ENCODE results near the gene RNF223. TPM values are rescaled to one million over a fixed set of nuclear protein-coding genes. Genes with fewer than 3 reads are reported as not detected.
A peak's percentile ranks its signal among the peaks of the same experiment; 100 is the strongest.
"Not testable (repeated sequence)": the region's sequence is repeated elsewhere in the genome, so short reads cannot be mapped to it uniquely, and the experiment has no call there.

The RNF223 gene
- total RNA-seq, 4 donors from 2014 or later = 1.3 TPM; not detected in 3

- H3K36me3 ChIP-seq = no peaks in the 10 kb centered on the region
- peak; percentile 83 to 95 (median 91) for DNase-seq
- H3K27me3 ChIP-seq = no peaks in the 10 kb centered on the region
- H3K4me1 ChIP-seq = peaks cover 3 to 31% (median 24%) of the 10 kb centered on the region in 4 donors
- H3K4me3 ChIP-seq = peak overlapping the region; percentile 54 to 68 (median 60)
- peak overlapping the region; percentile 76 to 94 (median 80) for H3K27ac ChIP-seq
- TF ChIP-seq POLR2A (IDR thresholded peaks at IDR 0.05) = no peak
- TF ChIP-seq CTCF (IDR thresholded peaks at IDR 0.05) = no peak
- no peaks in the 10 kb centered on the region for H3K9me3 ChIP-seq
Observed at GRCh38 chr1:1068517-1069055, 5.5 kb downstream of the RNF223 start.

GRCh38 chr1:1067860-1068516 lies 6.1 kb downstream of the RNF223 start:
- peaks cover 3 to 32% (median 24%) of the 10 kb centered on the region in 4 donors for H3K4me1 ChIP-seq
- H3K36me3 ChIP-seq = no peaks in the 10 kb centered on the region
- H3K27me3 ChIP-seq = peaks cover 0 to 4% of the 10 kb centered on the region in 2 donors
- TF ChIP-seq POLR2A (IDR thresholded peaks at IDR 0.05) = no peak
- TF ChIP-seq CTCF (IDR thresholded peaks at IDR 0.05) = no peak
- H3K27ac ChIP-seq = peak overlapping the region; percentile 76 to 94 (median 80)
- peak overlapping the region; percentile 54 to 68 (median 60) for H3K4me3 ChIP-seq
- no peak for DNase-seq
- no peaks in the 10 kb centered on the region for H3K9me3 ChIP-seq

GRCh38 chr1:1067284-1067859 lies 6.7 kb downstream of the RNF223 start:
- Histone ChIP-seq H3K9me3 (no peaks in the 10 kb centered on the region), H3K27me3 (peaks cover 0 to 10% of the 10 kb centered on the region in 2 donors), H3K4me1 (peaks cover 3 to 32% (median 25%) of the 10 kb centered on the region in 4 donors), H3K4me3 (no peak overlapping the region), H3K36me3 (no peaks in the 10 kb centered on the region), H3K27ac (no peak overlapping the region)
- TF ChIP-seq CTCF (IDR thresholded peaks at IDR 0.05) = no peak
- TF ChIP-seq POLR2A (IDR thresholded peaks at IDR 0.05) = no peak
- DNase-seq = no peak

- no peak for DNase-seq
- Histone ChIP-seq H3K4me3 (no peak overlapping the region), H3K4me1 (peaks cover 3 to 33% (median 27%) of the 10 kb centered on the region in 4 donors), H3K27me3 (peaks cover 0 to 13% of the 10 kb centered on the region in 2 donors), H3K27ac (no peak overlapping the region), H3K36me3 (no peaks in the 10 kb centered on the region), H3K9me3 (no peaks in the 10 kb centered on the region)
- TF ChIP-seq POLR2A (IDR thresholded peaks at IDR 0.05) (no peak), CTCF (IDR thresholded peaks at IDR 0.05) (no peak)
Observed at GRCh38 chr1:1066403-1067283, 7.5 kb downstream of the RNF223 start.

GRCh38 chr1:1065940-1066304 lies 8.2 kb downstream of the RNF223 start:
- peaks cover 0 to 20% of the 10 kb centered on the region in 2 donors for H3K27me3 ChIP-seq
- not testable (repeated sequence) for H3K4me3 ChIP-seq, DNase-seq

More at GRCh38 chr1:1065940-1066304, 8.2 kb downstream of the RNF223 start:
- not testable (repeated sequence) for H3K27ac ChIP-seq, H3K36me3 ChIP-seq, H3K9me3 ChIP-seq
- H3K4me1 ChIP-seq = peaks cover 3 to 34% (median 27%) of the 10 kb centered on the region in 4 donors
